ENCODE data around the gene CLASRP.

CLASRP gene

GRCh38 chr19:45113628-45114027 is 74.8 kb downstream of the CLASRP start:
- no peak for DNase-seq (ENCODE audit: low spot score)
- Histone ChIP-seq H3K27me3 (ENCODE audit: insufficient read depth, poor library complexity, severe bottlenecking) (no peaks in the 10 kb centered on the region), H3K9me3 (ENCODE audit: severe bottlenecking) (no peaks in the 10 kb centered on the region), H3K4me1 (ENCODE audit: insufficient read depth, poor library complexity, severe bottlenecking) (no peaks in the 10 kb centered on the region), H3K4me3 (ENCODE audit: severe bottlenecking) (no peak overlapping the region), H3K36me3 (ENCODE audit: low read depth) (no peaks in the 10 kb centered on the region; the same call in 1 of the 2 replicates), H3K27ac (ENCODE audit: poor library complexity, severe bottlenecking) (no peak overlapping the region)
- TF ChIP-seq CTCF (IDR thresholded peaks at IDR 0.05; ENCODE audit: poor library complexity, severe bottlenecking): no peak
- ATAC-seq (ENCODE audit: low read depth): no peak; the same call in 2 of the 3 replicates

GRCh38 chr19:45114116-45114515 is 75.3 kb downstream of the CLASRP start:
- Histone ChIP-seq H3K4me1 (ENCODE audit: insufficient read depth, poor library complexity, severe bottlenecking) (no peaks in the 10 kb centered on the region), H3K36me3 (ENCODE audit: low read depth) (no peaks in the 10 kb centered on the region; the same call in 1 of the 2 replicates), H3K27ac (ENCODE audit: poor library complexity, severe bottlenecking) (no peak overlapping the region), H3K27me3 (ENCODE audit: insufficient read depth, poor library complexity, severe bottlenecking) (no peaks in the 10 kb centered on the region), H3K9me3 (ENCODE audit: severe bottlenecking) (no peaks in the 10 kb centered on the region), H3K4me3 (ENCODE audit: severe bottlenecking) (no peak overlapping the region)
- TF ChIP-seq CTCF (IDR thresholded peaks at IDR 0.05; ENCODE audit: poor library complexity, severe bottlenecking): no peak
- ATAC-seq (ENCODE audit: low read depth): no peak
- DNase-seq (ENCODE audit: low spot score): no peak

- Histone ChIP-seq H3K4me1 (ENCODE audit: insufficient read depth, poor library complexity, severe bottlenecking) (no peaks in the 10 kb centered on the region), H3K27ac (ENCODE audit: poor library complexity, severe bottlenecking) (no peak overlapping the region)
- no peak for ATAC-seq (ENCODE audit: low read depth)
Observed at GRCh38 chr19:45115809-45116615, 77.2 kb downstream of the CLASRP start.

GRCh38 chr19:45117167-45117594 is 78.3 kb downstream of the CLASRP start:
- no peak overlapping the region for H3K27ac ChIP-seq (ENCODE audit: poor library complexity, severe bottlenecking)
- H3K36me3 ChIP-seq (ENCODE audit: low read depth): no peaks in the 10 kb centered on the region; the same call in 1 of the 2 replicates
- DNase-seq (ENCODE audit: low spot score) (no peak), ATAC-seq (ENCODE audit: low read depth) (no peak)
- H3K27me3 ChIP-seq (ENCODE audit: insufficient read depth, poor library complexity, severe bottlenecking): no peaks in the 10 kb centered on the region
- TF ChIP-seq CTCF (IDR thresholded peaks at IDR 0.05; ENCODE audit: poor library complexity, severe bottlenecking): no peak
- H3K9me3 ChIP-seq (ENCODE audit: severe bottlenecking): no peaks in the 10 kb centered on the region
- no peak overlapping the region for H3K4me3 ChIP-seq (ENCODE audit: severe bottlenecking)
- H3K4me1 ChIP-seq (ENCODE audit: insufficient read depth, poor library complexity, severe bottlenecking): no peaks in the 10 kb centered on the region

More at GRCh38 chr19:45115809-45116615, 77.2 kb downstream of the CLASRP start:
- H3K4me3 ChIP-seq (ENCODE audit: severe bottlenecking): no peak overlapping the region
- no peak for TF ChIP-seq CTCF (IDR thresholded peaks at IDR 0.05; ENCODE audit: poor library complexity, severe bottlenecking)
- no peak for DNase-seq (ENCODE audit: low spot score)
- no peaks in the 10 kb centered on the region; the same call in 1 of the 2 replicates for H3K36me3 ChIP-seq (ENCODE audit: low read depth)
- no peaks in the 10 kb centered on the region for H3K9me3 ChIP-seq (ENCODE audit: severe bottlenecking)
- no peaks in the 10 kb centered on the region for H3K27me3 ChIP-seq (ENCODE audit: insufficient read depth, poor library complexity, severe bottlenecking)

GRCh38 chr19:45117671-45118070 is 78.8 kb downstream of the CLASRP start:
- Histone ChIP-seq H3K27me3 (ENCODE audit: insufficient read depth, poor library complexity, severe bottlenecking) (no peaks in the 10 kb centered on the region), H3K27ac (ENCODE audit: poor library complexity, severe bottlenecking) (no peak overlapping the region), H3K4me3 (ENCODE audit: severe bottlenecking) (no peak overlapping the region), H3K36me3 (ENCODE audit: low read depth) (no peaks in the 10 kb centered on the region; the same call in 1 of the 2 replicates), H3K4me1 (ENCODE audit: insufficient read depth, poor library complexity, severe bottlenecking) (no peaks in the 10 kb centered on the region), H3K9me3 (ENCODE audit: severe bottlenecking) (no peaks in the 10 kb centered on the region)
- DNase-seq (ENCODE audit: low spot score): no peak
- no peak; the same call in 2 of the 3 replicates for ATAC-seq (ENCODE audit: low read depth)
- TF ChIP-seq CTCF (IDR thresholded peaks at IDR 0.05; ENCODE audit: poor library complexity, severe bottlenecking): no peak
